Measurements from ENCODE around the gene AHRR.

DNA sequence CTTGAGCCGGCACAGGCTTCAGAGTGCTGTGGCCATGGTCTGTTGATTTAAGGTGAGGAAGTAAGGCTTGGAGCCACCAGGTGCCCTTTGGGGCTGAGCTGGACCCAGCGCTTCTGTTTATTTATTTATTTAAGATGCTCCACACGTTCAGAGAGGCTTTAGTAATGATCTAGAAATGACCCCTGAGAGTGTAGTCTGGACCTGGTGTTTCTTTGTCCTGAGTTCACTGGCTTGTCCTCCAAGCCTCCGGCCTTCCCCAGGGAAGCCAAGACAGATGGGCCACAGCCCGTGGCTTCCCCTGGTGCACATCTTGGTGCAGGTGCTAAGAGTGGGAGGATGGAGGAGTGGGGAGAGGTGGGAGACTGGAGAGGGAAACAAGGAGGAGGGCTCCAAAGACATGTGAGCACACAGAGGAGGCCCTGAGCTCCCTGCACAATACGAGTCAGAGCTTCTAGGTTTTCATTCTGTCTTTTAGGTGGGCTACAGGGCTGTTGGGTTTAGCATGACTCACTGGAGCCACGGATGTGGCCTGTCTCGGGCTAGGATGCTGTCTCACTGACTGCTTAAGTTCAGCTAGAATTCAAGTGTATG is 56.9 kb downstream of the AHRR start:
- TF ChIP-seq TCF7 (IDR thresholded peaks at IDR 0.05; ENCODE audit: borderline replicate concordance): no peak
- TF ChIP-seq ZNF274 (IDR thresholded peaks at IDR 0.05; ENCODE audit: borderline replicate concordance, low read depth, low read length): no peak
- TF ChIP-seq IRF9 (tag; IDR thresholded peaks at IDR 0.05): no peak
